ENCODE measurements around the gene ZNF750.

The ZNF750 gene

DNA sequence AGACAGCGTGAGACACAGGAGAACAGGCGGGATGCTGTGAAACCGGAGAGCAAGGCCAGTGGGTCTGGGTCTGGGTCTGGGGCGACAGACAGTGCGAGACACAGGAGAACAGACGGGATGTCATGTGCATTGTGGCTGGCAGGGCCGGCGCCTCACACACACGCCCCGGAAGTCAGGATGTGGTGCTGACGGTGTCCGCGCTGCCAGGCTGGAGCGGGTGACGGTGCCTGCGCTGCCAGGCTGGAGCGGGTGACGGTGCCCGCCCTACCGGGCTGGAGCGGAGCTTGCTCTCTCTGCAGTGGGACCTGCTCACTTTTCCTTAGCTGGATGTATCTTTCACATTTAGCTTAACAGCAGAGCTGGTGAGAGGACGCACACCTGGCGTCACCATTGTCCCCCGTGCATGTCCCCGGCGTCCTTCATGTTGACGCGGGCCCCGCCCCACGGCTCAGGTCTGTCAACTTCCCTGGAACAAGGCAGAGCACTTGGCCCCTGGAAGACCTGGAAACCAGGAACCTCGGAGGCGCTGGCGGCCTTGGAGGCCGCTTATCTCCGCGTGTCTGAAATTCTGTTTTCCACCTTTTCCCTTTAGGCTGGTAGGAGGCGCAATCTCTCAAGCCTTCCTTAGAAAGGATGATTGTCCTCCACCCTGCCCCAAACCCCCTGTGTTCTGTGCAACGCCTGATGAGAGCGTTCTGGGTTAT is 43.0 kb upstream of the ZNF750 start:
- no peak overlapping the region for H3K4me3 ChIP-seq (ENCODE audit: low read depth, low read length)
- TF ChIP-seq, protein P1, sequence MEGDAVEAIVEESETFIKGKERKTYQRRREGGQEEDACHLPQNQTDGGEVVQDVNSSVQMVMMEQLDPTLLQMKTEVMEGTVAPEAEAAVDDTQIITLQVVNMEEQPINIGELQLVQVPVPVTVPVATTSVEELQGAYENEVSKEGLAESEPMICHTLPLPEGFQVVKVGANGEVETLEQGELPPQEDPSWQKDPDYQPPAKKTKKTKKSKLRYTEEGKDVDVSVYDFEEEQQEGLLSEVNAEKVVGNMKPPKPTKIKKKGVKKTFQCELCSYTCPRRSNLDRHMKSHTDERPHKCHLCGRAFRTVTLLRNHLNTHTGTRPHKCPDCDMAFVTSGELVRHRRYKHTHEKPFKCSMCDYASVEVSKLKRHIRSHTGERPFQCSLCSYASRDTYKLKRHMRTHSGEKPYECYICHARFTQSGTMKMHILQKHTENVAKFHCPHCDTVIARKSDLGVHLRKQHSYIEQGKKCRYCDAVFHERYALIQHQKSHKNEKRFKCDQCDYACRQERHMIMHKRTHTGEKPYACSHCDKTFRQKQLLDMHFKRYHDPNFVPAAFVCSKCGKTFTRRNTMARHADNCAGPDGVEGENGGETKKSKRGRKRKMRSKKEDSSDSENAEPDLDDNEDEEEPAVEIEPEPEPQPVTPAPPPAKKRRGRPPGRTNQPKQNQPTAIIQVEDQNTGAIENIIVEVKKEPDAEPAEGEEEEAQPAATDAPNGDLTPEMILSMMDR (IDR thresholded peaks at IDR 0.05; ENCODE audit: borderline replicate concordance, insufficient read depth, low read depth, low read length), result no peak

DNA sequence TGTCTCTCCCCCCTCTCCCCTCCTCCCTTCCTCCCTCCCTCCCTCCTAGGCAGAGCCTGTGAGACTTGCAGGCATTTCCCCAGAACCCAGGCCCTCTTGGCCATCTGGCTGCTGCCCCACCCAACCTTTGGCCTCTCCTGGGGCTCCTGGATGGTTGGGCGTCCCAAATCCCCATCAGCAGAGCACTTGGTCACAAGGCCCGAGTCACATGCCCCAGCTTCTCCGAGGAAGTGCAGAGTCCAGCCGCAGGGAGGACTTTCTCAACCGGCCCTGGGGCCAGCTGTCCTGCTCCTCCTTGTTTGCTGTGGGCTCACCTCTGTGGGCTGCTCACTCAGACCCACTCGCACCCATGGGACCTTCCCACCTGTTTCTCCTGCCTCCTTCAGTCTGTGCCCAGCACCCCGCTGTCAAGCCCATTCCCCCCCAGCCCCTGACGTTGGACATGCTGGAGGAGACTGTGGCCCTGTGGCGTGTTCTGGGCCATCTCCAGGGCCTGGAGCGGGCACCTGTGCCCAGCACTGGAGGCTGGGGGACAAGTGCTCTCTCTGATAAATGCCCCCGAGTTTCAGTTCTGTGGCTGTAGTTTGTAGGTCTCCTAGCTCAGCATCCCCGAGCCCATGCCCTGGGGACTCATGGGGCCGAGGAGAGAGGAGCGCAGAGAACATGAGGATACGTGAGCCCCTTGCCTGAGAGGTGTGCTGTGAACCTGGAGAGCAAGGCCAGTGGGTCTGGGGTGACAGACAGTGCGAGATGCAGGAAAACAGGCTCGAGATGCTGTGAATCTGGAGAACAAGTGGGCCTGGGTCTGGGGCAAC is 42.3 kb upstream of the ZNF750 start:
- no peak overlapping the region for H3K4me3 ChIP-seq (ENCODE audit: low read depth, low read length)
- TF ChIP-seq, protein P1 (IDR thresholded peaks at IDR 0.05; ENCODE audit: borderline replicate concordance, insufficient read depth, low read depth, low read length), result no peak

DNA sequence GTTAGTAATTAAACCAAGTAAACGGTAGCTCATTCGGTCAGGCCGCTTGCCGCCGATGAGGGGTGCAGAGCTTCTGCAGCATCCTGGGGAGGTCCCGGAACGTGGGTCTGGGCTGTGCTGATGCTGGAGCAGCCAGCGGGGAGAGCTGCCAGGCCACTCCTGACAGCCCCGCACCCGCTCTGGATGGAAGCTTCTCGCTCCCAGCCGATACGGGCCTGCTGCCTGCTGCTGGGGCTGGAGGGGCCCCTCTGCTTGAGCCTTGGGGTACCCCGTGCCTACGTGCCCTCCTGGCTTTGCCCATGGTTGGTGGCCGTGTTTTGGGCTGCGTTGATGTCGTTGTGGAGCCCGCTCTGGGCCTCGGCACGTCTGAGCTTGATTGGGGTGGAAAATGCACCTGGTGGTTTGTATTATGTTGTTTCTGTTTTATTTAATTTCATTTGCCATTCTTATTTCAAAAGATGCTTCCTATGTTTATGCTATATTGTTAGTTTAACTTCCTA is 41.6 kb upstream of the ZNF750 start:
- TF ChIP-seq, protein P1 (IDR thresholded peaks at IDR 0.05; ENCODE audit: borderline replicate concordance, insufficient read depth, low read depth, low read length), result no peak
- no peak overlapping the region for H3K4me3 ChIP-seq (ENCODE audit: low read depth, low read length)

DNA sequence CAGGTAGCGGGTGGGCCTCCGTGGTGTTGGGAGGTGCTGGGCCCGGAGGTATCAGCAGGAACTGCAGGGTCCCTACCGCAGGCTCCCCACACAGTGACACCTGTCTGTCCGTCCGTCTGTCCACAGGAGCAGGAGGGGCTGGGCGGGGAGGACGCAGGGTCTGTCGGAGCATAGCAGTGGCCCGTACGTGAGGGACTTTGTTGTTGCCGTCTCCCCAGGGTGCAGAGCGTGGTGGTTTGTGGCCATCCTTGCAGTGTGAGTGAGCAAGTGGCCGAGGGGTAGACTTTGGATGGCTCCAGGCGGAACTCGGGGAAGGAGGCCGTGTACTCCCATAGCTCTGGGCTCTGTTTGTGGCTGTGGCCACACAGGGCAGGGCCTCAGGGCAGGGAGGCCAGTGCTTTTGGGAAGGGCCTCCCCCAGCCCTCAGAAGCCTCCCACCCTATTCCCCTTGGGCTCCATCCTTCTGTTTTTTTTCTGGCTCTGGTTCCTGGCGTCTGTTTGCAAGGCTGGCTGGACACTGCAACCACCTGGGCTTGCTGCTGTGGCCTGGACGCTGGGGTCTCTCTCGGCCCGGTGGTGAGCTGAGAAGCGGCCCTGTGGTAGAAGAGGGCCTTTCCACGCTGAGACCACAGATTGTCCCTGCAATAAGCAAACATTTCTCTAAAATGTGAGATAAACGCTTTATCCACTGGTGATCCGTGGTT is 41.0 kb upstream of the ZNF750 start:
- no peak overlapping the region for H3K4me3 ChIP-seq (ENCODE audit: low read depth, low read length)

DNA sequence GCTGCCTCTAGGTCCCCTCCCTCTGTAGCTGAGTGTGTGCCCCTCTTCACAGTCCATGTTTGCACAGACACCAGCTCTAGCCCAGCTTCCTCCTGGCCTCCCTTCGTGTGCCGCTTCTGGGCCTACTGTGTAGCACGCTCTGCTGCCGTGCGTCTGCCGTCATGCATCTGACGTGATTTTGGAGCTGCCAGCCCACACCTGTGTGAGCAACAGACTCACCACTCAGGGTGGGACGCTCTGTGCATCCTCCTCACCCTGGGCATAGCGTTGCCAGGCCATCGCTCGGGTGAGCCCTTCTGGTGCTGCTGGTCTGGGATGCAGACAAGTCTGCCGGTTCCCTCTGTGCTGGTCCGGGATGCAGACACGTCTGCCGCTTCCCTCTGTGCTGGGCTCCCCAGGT is 39.4 kb upstream of the ZNF750 start:
- no peak overlapping the region for H3K4me3 ChIP-seq (ENCODE audit: low read depth, low read length)
- TF ChIP-seq, protein P1 (IDR thresholded peaks at IDR 0.05; ENCODE audit: borderline replicate concordance, insufficient read depth, low read depth, low read length), result no peak

More for the DNA sequence above, 41.0 kb upstream of the ZNF750 start:
- TF ChIP-seq, protein P1 (IDR thresholded peaks at IDR 0.05; ENCODE audit: borderline replicate concordance, insufficient read depth, low read depth, low read length), result no peak

DNA sequence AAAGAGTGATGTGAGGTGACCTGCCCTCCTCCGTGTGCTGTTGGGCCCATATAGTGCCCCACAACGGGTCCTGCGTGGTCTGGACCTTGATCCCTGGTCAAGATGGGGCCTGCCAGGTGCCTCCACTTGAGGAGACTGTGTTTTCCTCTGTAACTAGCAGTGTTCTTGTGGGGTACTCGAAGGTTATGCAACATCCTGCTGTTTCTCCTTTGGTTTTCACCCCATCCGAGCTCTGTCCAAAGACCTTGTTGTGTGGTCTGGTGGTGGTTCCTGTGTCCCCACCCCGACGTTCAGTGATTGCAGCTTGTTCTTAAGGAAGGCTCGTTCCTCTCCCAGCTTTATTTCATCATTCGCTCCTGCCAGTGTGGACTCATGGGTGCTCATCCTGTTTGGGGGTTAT is 38.7 kb upstream of the ZNF750 start:
- H3K4me3 ChIP-seq (ENCODE audit: low read depth, low read length), result no peak overlapping the region
- TF ChIP-seq, protein P1 (IDR thresholded peaks at IDR 0.05; ENCODE audit: borderline replicate concordance, insufficient read depth, low read depth, low read length), result no peak
